ENCODE data around the gene MRPL28.

Gene MRPL28

GRCh38 chr16:361872-362701 lies 8.3 kb downstream of the MRPL28 start:
- DNase-seq (ENCODE audit: low read depth), result peak; percentile 87
- H3K4me3 ChIP-seq (ENCODE audit: low read length), result no peak overlapping the region
- TF ChIP-seq, protein P1, sequence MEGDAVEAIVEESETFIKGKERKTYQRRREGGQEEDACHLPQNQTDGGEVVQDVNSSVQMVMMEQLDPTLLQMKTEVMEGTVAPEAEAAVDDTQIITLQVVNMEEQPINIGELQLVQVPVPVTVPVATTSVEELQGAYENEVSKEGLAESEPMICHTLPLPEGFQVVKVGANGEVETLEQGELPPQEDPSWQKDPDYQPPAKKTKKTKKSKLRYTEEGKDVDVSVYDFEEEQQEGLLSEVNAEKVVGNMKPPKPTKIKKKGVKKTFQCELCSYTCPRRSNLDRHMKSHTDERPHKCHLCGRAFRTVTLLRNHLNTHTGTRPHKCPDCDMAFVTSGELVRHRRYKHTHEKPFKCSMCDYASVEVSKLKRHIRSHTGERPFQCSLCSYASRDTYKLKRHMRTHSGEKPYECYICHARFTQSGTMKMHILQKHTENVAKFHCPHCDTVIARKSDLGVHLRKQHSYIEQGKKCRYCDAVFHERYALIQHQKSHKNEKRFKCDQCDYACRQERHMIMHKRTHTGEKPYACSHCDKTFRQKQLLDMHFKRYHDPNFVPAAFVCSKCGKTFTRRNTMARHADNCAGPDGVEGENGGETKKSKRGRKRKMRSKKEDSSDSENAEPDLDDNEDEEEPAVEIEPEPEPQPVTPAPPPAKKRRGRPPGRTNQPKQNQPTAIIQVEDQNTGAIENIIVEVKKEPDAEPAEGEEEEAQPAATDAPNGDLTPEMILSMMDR (IDR thresholded peaks at IDR 0.05; ENCODE audit: insufficient read depth, low read depth, low read length, missing control alignments), result peak; percentile 87

- no peak for DNase-seq (ENCODE audit: low read depth)
- TF ChIP-seq, protein P1 (IDR thresholded peaks at IDR 0.05; ENCODE audit: insufficient read depth, low read depth, low read length, missing control alignments), result no peak
- no peak overlapping the region for H3K4me3 ChIP-seq (ENCODE audit: low read length)
Observed at GRCh38 chr16:361341-361871, 8.9 kb downstream of the MRPL28 start.

GRCh38 chr16:360698-361336 lies 9.5 kb downstream of the MRPL28 start:
- TF ChIP-seq, protein P1 (IDR thresholded peaks at IDR 0.05; ENCODE audit: insufficient read depth, low read depth, low read length, missing control alignments), result no peak
- no peak for DNase-seq (ENCODE audit: low read depth)
- H3K4me3 ChIP-seq (ENCODE audit: low read length), result no peak overlapping the region

- TF ChIP-seq, protein P1 (IDR thresholded peaks at IDR 0.05; ENCODE audit: insufficient read depth, low read depth, low read length, missing control alignments), result no peak
- DNase-seq (ENCODE audit: low read depth), result no peak
- H3K4me3 ChIP-seq (ENCODE audit: low read length), result no peak overlapping the region
Observed at GRCh38 chr16:359871-360697, 10.3 kb downstream of the MRPL28 start.

- no peak overlapping the region for H3K4me3 ChIP-seq (ENCODE audit: low read length)
- no peak for DNase-seq (ENCODE audit: low read depth)
- TF ChIP-seq, protein P1 (IDR thresholded peaks at IDR 0.05; ENCODE audit: insufficient read depth, low read depth, low read length, missing control alignments), result no peak
Observed at GRCh38 chr16:359067-359763, 11.1 kb downstream of the MRPL28 start.

- H3K4me3 ChIP-seq (ENCODE audit: low read length), result no peak overlapping the region
- DNase-seq (ENCODE audit: low read depth), result no peak
- TF ChIP-seq, protein P1 (IDR thresholded peaks at IDR 0.05; ENCODE audit: insufficient read depth, low read depth, low read length, missing control alignments), result no peak
Observed at GRCh38 chr16:356741-357140, 13.6 kb downstream of the MRPL28 start.

Measured in epithelial cell of esophagus (primary cell).